ENCODE results near the gene ZNF513.
"Not testable (repeated sequence)": the region's sequence is repeated elsewhere in the genome, so short reads cannot be mapped to it uniquely, and the experiment has no call there.

ZNF513 gene

GRCh38 chr2:27380626-27381545 lies at the start of gene ZNF513:
Gene ZNF513, minus strand, starts transcription at chr2:27380734. Its CDS starts 208 bp downstream, at chr2:27380526.
- peak within 1 kb of the TSS; percentile 94 for H3K4me3 ChIP-seq
- peak; percentile 98 for DNase-seq (ENCODE audit: low spot score)
- TF ChIP-seq CTCF (IDR thresholded peaks at IDR 0.05) = no peak
- peak within 1 kb of the TSS; percentile 81 to 96 for H3K27ac ChIP-seq

GRCh38 chr2:27428978-27429541 lies 48.5 kb upstream of the ZNF513 start:
- peak; percentile 91 for DNase-seq (ENCODE audit: low spot score)
- Histone ChIP-seq H3K4me3 (peak overlapping the region; percentile 88), H3K27ac (peak overlapping the region; percentile 93 to 98)
- no peak for TF ChIP-seq CTCF (IDR thresholded peaks at IDR 0.05)

- peak within 1 kb of the TSS; percentile 88 for H3K4me3 ChIP-seq
- peak; percentile 93 for DNase-seq (ENCODE audit: low spot score)
- TF ChIP-seq CTCF (IDR thresholded peaks at IDR 0.05) = no peak
- H3K27ac ChIP-seq = peak within 1 kb of the TSS; percentile 93 to 98
Observed at GRCh38 chr2:27428213-27428977, 47.9 kb upstream of the ZNF513 start, which contains the start of gene NRBP1. Gene NRBP1, plus strand, starts transcription at chr2:27428631. Its CDS starts 4,643 bp downstream, at chr2:27433274.

GRCh38 chr2:27427863-27428212 lies 47.3 kb upstream of the ZNF513 start:
- peak overlapping the region; percentile 93 to 98 for H3K27ac ChIP-seq
- H3K4me3 ChIP-seq = peak overlapping the region; percentile 88
- DNase-seq (ENCODE audit: low spot score) = no peak
- no peak for TF ChIP-seq CTCF (IDR thresholded peaks at IDR 0.05)

- not testable (repeated sequence) for DNase-seq (ENCODE audit: low spot score); H3K27ac ChIP-seq; H3K4me3 ChIP-seq
Observed at GRCh38 chr2:27425039-27425438, 44.5 kb upstream of the ZNF513 start.

GRCh38 chr2:27422958-27423357 lies 42.4 kb upstream of the ZNF513 start:
- no peak overlapping the region for H3K4me3 ChIP-seq
- no peak for TF ChIP-seq CTCF (IDR thresholded peaks at IDR 0.05)
- no peak overlapping the region for H3K27ac ChIP-seq
- no peak for DNase-seq (ENCODE audit: low spot score)

GRCh38 chr2:27421660-27422250 lies 41.2 kb upstream of the ZNF513 start:
- TF ChIP-seq CTCF (IDR thresholded peaks at IDR 0.05) = no peak
- no peak overlapping the region for H3K4me3 ChIP-seq
- DNase-seq (ENCODE audit: low spot score) = no peak
- H3K27ac ChIP-seq = no peak overlapping the region
